HepG2 (cell line): Measurements from ENCODE around the gene TTLL13. TPM values are rescaled to one million over a fixed set of nuclear protein-coding genes. Genes with fewer than 3 reads are reported as not detected.

Source experiments
- ATAC-seq: fragments of 200-7000 bp; cut with Tn5 transposase; 3 replicates; pipeline ENCODE4 v1.9.1; 2020; ENCODE audit warnings: mild to moderate bottlenecking, moderate library complexity
- BruUV-seq: library from RNA; stranded (reverse); fragments of 400-500 nt; replicated peaks from 2 replicates; lab custom pipeline; 2021; lab: Mats Ljungman, UMichigan
- CTCF ChIA-PET: fragments of 300-600 bp; formaldehyde crosslinking; extraction: SDS; loops from one replicate; lab custom pipeline; 2021; ENCODE audit warnings: low total read pairs, inconsistent platforms, low intra/inter-chr PET ratio; lab: Yijun Ruan, JAX
- POLR2A ChIA-PET: fragments of 350-600 bp; sonication (Branson Sonifier 250); formaldehyde crosslinking; loops from one replicate; lab custom pipeline; 2020; ENCODE audit warnings: antibody characterized with exemption, inconsistent platforms; lab: Yijun Ruan, JAX
- DNase-seq: peaks from one replicate; pipeline ENCODE4 v3.0.0-alpha.2; 2015; ENCODE audit warnings: low spot score
- FAIRE-seq: peaks from 3 replicates; lab custom pipeline; 2011; peaks lifted over from hg19 to GRCh38; lab: Jason Lieb, UNC
- H2AFZ ChIP-seq: one replicate; pipeline ENCODE4 v1.6.1; 2011; ENCODE audit warnings: low read length, inconsistent platforms
- H3K27ac ChIP-seq: fragments of 300-600 bp; 3 replicates; pipeline ENCODE4 v1.8.0; 2011; ENCODE audit warnings: mixed run types, mild to moderate bottlenecking, mixed read lengths, low read length, inconsistent platforms; ENCODE audit not compliant: insufficient read depth; ENCODE audit errors: extremely low read length
- H3K27me3 ChIP-seq, 2 experiments: fragments of 200-600 bp in 1 of 2; 2 replicates in 1 of 2; 3 replicates in 1 of 2; pipeline versions ENCODE4 v1.6.0 to v1.8.0; 2011; ENCODE audit warnings: low read length in 2 of 2, mild to moderate bottlenecking in 2 of 2, moderate library complexity in 2 of 2, inconsistent platforms in 1 of 2; ENCODE audit not compliant: insufficient read depth in 2 of 2, control insufficient read depth in 1 of 2
- H3K36me3 ChIP-seq, 2 experiments: fragments of 200-600 bp in 1 of 2; replicated peaks in 1 of 2; 2 replicates in 1 of 2; 3 replicates in 1 of 2; pipeline versions ENCODE4 v1.5.1 to v1.8.0; 2011; ENCODE audit warnings: low read length in 2 of 2, inconsistent platforms in 1 of 2; ENCODE audit not compliant: insufficient read depth in 2 of 2, control insufficient read depth in 1 of 2
- H3K4me1 ChIP-seq: 2 replicates; pipeline ENCODE4 v1.5.1; 2012; ENCODE audit warnings: low read length, inconsistent platforms; ENCODE audit not compliant: insufficient read depth
- H3K4me2 ChIP-seq: 2 replicates; pipeline ENCODE4 v1.6.0; 2011; ENCODE audit warnings: low read depth, low read length, inconsistent platforms
- H3K4me3 ChIP-seq, 3 experiments: fragments of 200-600 bp in 1 of 3; sonication (generic), shearing (Covaris generic) in 1 of 3; replicated peaks in 1 of 3; 2 replicates each; pipeline ENCODE4 v1.5.1; 2011 to 2016; ENCODE audit warnings: low read length in 3 of 3, inconsistent platforms in 2 of 3, low read depth in 2 of 3, mild to moderate bottlenecking in 2 of 3, control low read depth in 1 of 3, mixed read lengths in 1 of 3; ENCODE audit not compliant: insufficient read depth in 1 of 3
- H3K79me2 ChIP-seq: one replicate; pipeline ENCODE4 v1.6.1; 2011; ENCODE audit warnings: low read length, inconsistent platforms; ENCODE audit not compliant: insufficient read depth
- H3K9ac ChIP-seq: 2 replicates; pipeline ENCODE4 v1.6.0; 2011; ENCODE audit warnings: mild to moderate bottlenecking, low read depth, low read length, inconsistent platforms; ENCODE audit not compliant: insufficient read depth
- H3K9me3 ChIP-seq: 2 replicates; pipeline ENCODE4 v1.5.1; 2012; ENCODE audit warnings: mild to moderate bottlenecking, low read length
- H4K20me1 ChIP-seq: 2 replicates; pipeline ENCODE4 v1.6.0; 2011; ENCODE audit warnings: inconsistent platforms, mild to moderate bottlenecking, low read length, moderate library complexity; ENCODE audit not compliant: insufficient read depth
- CBX2 ChIP-seq, 2 experiments: fragments of 200-600 bp in 1 of 2; sonication (generic); formaldehyde crosslinking in 1 of 2; IDR thresholded peaks; 2 replicates each; pipeline versions ENCODE4 v1.7.0 to v1.8.1; 2018 to 2022; ENCODE audit warnings: low read depth in 2 of 2, low read length in 1 of 2, mild to moderate bottlenecking in 1 of 2, missing genetic modification reagents in 1 of 2
- EP300 ChIP-seq, 3 experiments: sonication (generic) in 1 of 3; formaldehyde crosslinking in 1 of 3; IDR thresholded peaks; 2 replicates each; pipeline versions ENCODE4 v1.5.1 to v1.6.1; 2011 to 2020; ENCODE audit warnings: low read depth in 2 of 3, low read length in 2 of 3, borderline replicate concordance in 1 of 3, improper control_type of control experiment in 1 of 3, mild to moderate bottlenecking in 1 of 3, missing genetic modification reagents in 1 of 3, moderate library complexity in 1 of 3
- GABPA ChIP-seq, 2 experiments: IDR thresholded peaks; 2 replicates each; pipeline ENCODE4 v1.6.1; 2011 to 2016; ENCODE audit warnings: low read depth in 2 of 2, low read length in 1 of 2, missing biosample characterization in 1 of 2, missing genetic modification characterization in 1 of 2
- HDAC1 ChIP-seq: sonication (generic); formaldehyde crosslinking; IDR thresholded peaks from 2 replicates; pipeline ENCODE4 v1.5.1; 2020; ENCODE audit warnings: mild to moderate bottlenecking, missing genetic modification reagents
- KAT8 ChIP-seq: IDR thresholded peaks from 2 replicates; pipeline ENCODE4 v1.6.1; 2016; ENCODE audit warnings: missing genetic modification reagents, missing compliant biosample characterization
- KDM5A ChIP-seq: fragments of 200-600 bp; sonication (generic); IDR thresholded peaks from 2 replicates; pipeline ENCODE4 v1.7.0; 2018; ENCODE audit warnings: antibody characterized with exemption, mild to moderate bottlenecking, low read length, borderline replicate concordance
- MAFF ChIP-seq: IDR thresholded peaks from 2 replicates; pipeline ENCODE4 v1.6.1; 2011; ENCODE audit warnings: low read depth, low read length, improper control_type of control experiment
- PAWR ChIP-seq: sonication (generic); formaldehyde crosslinking; IDR thresholded peaks from 2 replicates; pipeline ENCODE4 v1.4.0; 2020; ENCODE audit warnings: missing genetic modification reagents, mild to moderate bottlenecking, borderline replicate concordance
- SP140L ChIP-seq: sonication (generic); formaldehyde crosslinking; IDR thresholded peaks from 2 replicates; pipeline ENCODE4 v1.4.0; 2020; ENCODE audit warnings: missing genetic modification reagents, borderline replicate concordance
- ZNF292 ChIP-seq: sonication (generic); formaldehyde crosslinking; IDR thresholded peaks from 2 replicates; pipeline ENCODE4 v1.8.1; 2022; ENCODE audit warnings: mild to moderate bottlenecking, low read depth, missing genetic modification reagents, borderline replicate concordance
- ZNF350 ChIP-seq: sonication (generic); formaldehyde crosslinking; IDR thresholded peaks from 2 replicates; pipeline ENCODE4 v1.4.0; 2020; ENCODE audit warnings: mild to moderate bottlenecking, low read depth, missing genetic modification reagents, borderline replicate concordance
- ZNF564 ChIP-seq: sonication (generic); formaldehyde crosslinking; IDR thresholded peaks from 2 replicates; pipeline ENCODE4 v1.8.1; 2023; ENCODE audit warnings: mild to moderate bottlenecking, missing genetic modification reagents
- WGBS: methylation state at CpG from one replicate; pipeline ENCODE4 v1.1.6; 2017; ENCODE audit warnings: low lambda C conversion rate; 5-methylcytosine and 5-hydroxymethylcytosine counted together
- in situ Hi-C: cut with HindIII; loops from 2 replicates; pipeline ENCODE4 v1.10.0; 2017; ENCODE audit warnings: low pct_unique_long_range_greater_than_20kb; ENCODE audit not compliant: extremely low pct_ligation_motif_present
- intact Hi-C: fragments of 100-400 bp; cut with micrococcal nuclease; formaldehyde crosslinking; loops from one replicate; pipeline ENCODE4 v1.10.0; 2022; ENCODE audit not compliant: unreplicated experiment
- polyA plus RNA-seq, 8 experiments: library from polyadenylated mRNA; depleted of rRNA in 3 of 8; stranded (reverse) in 7 of 8; unstranded in 1 of 8; fragments of >200 nt; fragmentation: Illumina TruSeq in 4 of 8; extraction: Trizol in 4 of 8; gene quantifications; 2 replicates each; pipeline versions ENCODE4 v1.2.1 to v1.2.3, GENCODE V29; 2011 to 2016; ENCODE audit warnings: low read depth in 4 of 8, missing spikeins in 1 of 8, mixed read lengths in 1 of 8; ENCODE audit not compliant: insufficient read depth in 1 of 8
- total RNA-seq, 5 experiments: library from RNA; depleted of rRNA; stranded (reverse); fragments of >200 nt; fragmentation: Illumina TruSeq; extraction: Trizol; gene quantifications; 2 replicates each; pipeline ENCODE4 v1.2.3, GENCODE V29; 2016; ENCODE audit warnings: low read depth in 1 of 5
- TF ChIP-seq, protein P1 (sequence below): sonication (generic); formaldehyde crosslinking; IDR thresholded peaks from 2 replicates; pipeline ENCODE4 v1.5.1; 2020; ENCODE audit warnings: missing genetic modification reagents, mild to moderate bottlenecking, borderline replicate concordance
- TF ChIP-seq, protein P2 (sequence below): sonication (generic); formaldehyde crosslinking; IDR thresholded peaks from 2 replicates; pipeline ENCODE4 v1.4.0; 2020; ENCODE audit warnings: missing genetic modification reagents, mild to moderate bottlenecking, borderline replicate concordance
- TF ChIP-seq, protein P3 (sequence below): sonication (generic); formaldehyde crosslinking; IDR thresholded peaks from 2 replicates; pipeline ENCODE4 v1.5.0; 2020; ENCODE audit warnings: mild to moderate bottlenecking, missing genetic modification reagents
- TF ChIP-seq, protein P4 (sequence below): IDR thresholded peaks from 2 replicates; pipeline ENCODE4 v1.6.1; 2016; ENCODE audit warnings: missing genetic modification reagents, missing compliant biosample characterization

The TTLL13 gene
- total and polyA plus RNA-seq, 2 of the 13 experiments (the other 11 are each of a cell fraction or from before 2014, with no cell fraction given): 0.07 to 0.29 TPM

DNA sequence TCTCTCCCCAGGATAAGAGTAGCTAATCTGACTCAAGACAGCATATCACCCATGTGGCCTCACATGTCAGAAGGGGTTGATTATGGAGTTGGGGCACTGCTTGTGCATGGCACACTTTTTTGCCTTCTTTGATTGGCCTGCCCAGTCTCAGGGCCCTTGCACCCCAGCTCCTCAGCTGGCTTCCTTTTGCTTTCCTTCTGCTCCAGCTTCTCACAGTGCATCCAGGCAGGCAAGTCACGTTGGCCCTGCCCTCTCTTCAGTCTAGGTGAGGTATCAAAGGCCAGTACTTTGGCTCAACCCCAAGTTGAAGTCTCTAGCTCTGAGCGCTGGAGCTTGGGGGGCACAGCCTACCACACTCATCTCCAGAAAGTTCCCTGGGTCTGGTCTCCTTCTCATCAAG, 58.3 kb downstream of the TTLL13 start:
- Histone ChIP-seq H2AFZ (no peak overlapping the region), H3K27me3 (peaks cover 0 to 4% of the 10 kb centered on the region in 2 experiments; a peak in 2 of 5 replicates), H3K4me1 (peaks cover 10% of the 10 kb centered on the region; the same call in 1 of the 2 replicates), H4K20me1 (no peaks in the 10 kb centered on the region), H3K4me3 (no peak overlapping the region), H3K9ac (no peak overlapping the region), H3K27ac (no peak overlapping the region), H3K4me2 (no peak overlapping the region), H3K36me3 (no peaks in the 10 kb centered on the region), H3K9me3 (no peaks in the 10 kb centered on the region), H3K79me2 (no peaks in the 10 kb centered on the region)
- ATAC-seq: no peak
- in situ Hi-C loops (loop anchor here (10.0 kb wide), 1 partner anchor 297 kb away; no protein-coding TSS in a partner anchor), intact Hi-C loops (no loop called here)
- DNase-seq: no peak
- FAIRE-seq: no peak
- 0% methylated on average over 2 of the region's 2 CpGs for WGBS
- CTCF ChIA-PET: no interaction called here
- POLR2A ChIA-PET: no interaction called here
- BruUV-seq: no TSS peak
- TF ChIP-seq ZNF564 (CRISPR knock-in tag): no peak
- no peak for TF ChIP-seq ZNF350 (CRISPR knock-in tag)
- TF ChIP-seq KAT8: no peak
- no peak for TF ChIP-seq EP300 (IDR thresholded peaks at IDR 0.05; ENCODE audit: low read depth in 2 of 2, low read length in 2 of 2)
- no peak for TF ChIP-seq EP300 (CRISPR knock-in tag; IDR thresholded peaks at IDR 0.05; ENCODE audit: borderline replicate concordance)
- TF ChIP-seq, protein P1, sequence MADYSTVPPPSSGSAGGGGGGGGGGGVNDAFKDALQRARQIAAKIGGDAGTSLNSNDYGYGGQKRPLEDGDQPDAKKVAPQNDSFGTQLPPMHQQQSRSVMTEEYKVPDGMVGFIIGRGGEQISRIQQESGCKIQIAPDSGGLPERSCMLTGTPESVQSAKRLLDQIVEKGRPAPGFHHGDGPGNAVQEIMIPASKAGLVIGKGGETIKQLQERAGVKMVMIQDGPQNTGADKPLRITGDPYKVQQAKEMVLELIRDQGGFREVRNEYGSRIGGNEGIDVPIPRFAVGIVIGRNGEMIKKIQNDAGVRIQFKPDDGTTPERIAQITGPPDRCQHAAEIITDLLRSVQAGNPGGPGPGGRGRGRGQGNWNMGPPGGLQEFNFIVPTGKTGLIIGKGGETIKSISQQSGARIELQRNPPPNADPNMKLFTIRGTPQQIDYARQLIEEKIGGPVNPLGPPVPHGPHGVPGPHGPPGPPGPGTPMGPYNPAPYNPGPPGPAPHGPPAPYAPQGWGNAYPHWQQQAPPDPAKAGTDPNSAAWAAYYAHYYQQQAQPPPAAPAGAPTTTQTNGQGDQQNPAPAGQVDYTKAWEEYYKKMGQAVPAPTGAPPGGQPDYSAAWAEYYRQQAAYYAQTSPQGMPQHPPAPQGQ (CRISPR knock-in tag): no peak
- TF ChIP-seq GABPA (IDR thresholded peaks at IDR 0.05; ENCODE audit: low read depth, low read length): no peak
- no peak for TF ChIP-seq GABPA (CRISPR knock-in tag; IDR thresholded peaks at IDR 0.05; ENCODE audit: low read depth)
- no peak for TF ChIP-seq SP140L (CRISPR knock-in tag)
- no peak for TF ChIP-seq MAFF
- no peak for TF ChIP-seq ZNF292
- no peak for TF ChIP-seq CBX2 (IDR thresholded peaks at IDR 0.05; ENCODE audit: low read depth, low read length)
- TF ChIP-seq CBX2 (CRISPR knock-in tag; IDR thresholded peaks at IDR 0.05; ENCODE audit: low read depth): no peak
- TF ChIP-seq, protein P2, sequence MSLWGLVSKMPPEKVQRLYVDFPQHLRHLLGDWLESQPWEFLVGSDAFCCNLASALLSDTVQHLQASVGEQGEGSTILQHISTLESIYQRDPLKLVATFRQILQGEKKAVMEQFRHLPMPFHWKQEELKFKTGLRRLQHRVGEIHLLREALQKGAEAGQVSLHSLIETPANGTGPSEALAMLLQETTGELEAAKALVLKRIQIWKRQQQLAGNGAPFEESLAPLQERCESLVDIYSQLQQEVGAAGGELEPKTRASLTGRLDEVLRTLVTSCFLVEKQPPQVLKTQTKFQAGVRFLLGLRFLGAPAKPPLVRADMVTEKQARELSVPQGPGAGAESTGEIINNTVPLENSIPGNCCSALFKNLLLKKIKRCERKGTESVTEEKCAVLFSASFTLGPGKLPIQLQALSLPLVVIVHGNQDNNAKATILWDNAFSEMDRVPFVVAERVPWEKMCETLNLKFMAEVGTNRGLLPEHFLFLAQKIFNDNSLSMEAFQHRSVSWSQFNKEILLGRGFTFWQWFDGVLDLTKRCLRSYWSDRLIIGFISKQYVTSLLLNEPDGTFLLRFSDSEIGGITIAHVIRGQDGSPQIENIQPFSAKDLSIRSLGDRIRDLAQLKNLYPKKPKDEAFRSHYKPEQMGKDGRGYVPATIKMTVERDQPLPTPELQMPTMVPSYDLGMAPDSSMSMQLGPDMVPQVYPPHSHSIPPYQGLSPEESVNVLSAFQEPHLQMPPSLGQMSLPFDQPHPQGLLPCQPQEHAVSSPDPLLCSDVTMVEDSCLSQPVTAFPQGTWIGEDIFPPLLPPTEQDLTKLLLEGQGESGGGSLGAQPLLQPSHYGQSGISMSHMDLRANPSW: no peak
- TF ChIP-seq HDAC1 (CRISPR knock-in tag): no peak
- TF ChIP-seq, protein P3, sequence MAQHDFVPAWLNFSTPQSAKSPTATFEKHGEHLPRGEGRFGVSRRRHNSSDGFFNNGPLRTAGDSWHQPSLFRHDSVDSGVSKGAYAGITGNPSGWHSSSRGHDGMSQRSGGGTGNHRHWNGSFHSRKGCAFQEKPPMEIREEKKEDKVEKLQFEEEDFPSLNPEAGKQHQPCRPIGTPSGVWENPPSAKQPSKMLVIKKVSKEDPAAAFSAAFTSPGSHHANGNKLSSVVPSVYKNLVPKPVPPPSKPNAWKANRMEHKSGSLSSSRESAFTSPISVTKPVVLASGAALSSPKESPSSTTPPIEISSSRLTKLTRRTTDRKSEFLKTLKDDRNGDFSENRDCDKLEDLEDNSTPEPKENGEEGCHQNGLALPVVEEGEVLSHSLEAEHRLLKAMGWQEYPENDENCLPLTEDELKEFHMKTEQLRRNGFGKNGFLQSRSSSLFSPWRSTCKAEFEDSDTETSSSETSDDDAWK (CRISPR knock-in tag): no peak
- no peak for TF ChIP-seq KDM5A
- no peak for TF ChIP-seq PAWR (CRISPR knock-in tag)
- TF ChIP-seq, protein P4, sequence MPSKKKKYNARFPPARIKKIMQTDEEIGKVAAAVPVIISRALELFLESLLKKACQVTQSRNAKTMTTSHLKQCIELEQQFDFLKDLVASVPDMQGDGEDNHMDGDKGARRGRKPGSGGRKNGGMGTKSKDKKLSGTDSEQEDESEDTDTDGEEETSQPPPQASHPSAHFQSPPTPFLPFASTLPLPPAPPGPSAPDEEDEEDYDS (CRISPR knock-in tag): no peak
